Activated CD8-positive, alpha-beta memory T cell treated with anti-CD3 and anti-CD28 coated beads for 4 hours (primary cell): Measurements from ENCODE around the gene C6orf62.
"Not testable (repeated sequence)": the region's sequence is repeated elsewhere in the genome, so short reads cannot be mapped to it uniquely, and the experiment has no call there.

Experiments used
- DNase-seq, 2 donors: peaks; one replicate each; pipeline ENCODE4 v3.0.0-alpha.2; 2020; ENCODE audit warnings: low read depth in 2 of 2

Gene C6orf62

DNA sequence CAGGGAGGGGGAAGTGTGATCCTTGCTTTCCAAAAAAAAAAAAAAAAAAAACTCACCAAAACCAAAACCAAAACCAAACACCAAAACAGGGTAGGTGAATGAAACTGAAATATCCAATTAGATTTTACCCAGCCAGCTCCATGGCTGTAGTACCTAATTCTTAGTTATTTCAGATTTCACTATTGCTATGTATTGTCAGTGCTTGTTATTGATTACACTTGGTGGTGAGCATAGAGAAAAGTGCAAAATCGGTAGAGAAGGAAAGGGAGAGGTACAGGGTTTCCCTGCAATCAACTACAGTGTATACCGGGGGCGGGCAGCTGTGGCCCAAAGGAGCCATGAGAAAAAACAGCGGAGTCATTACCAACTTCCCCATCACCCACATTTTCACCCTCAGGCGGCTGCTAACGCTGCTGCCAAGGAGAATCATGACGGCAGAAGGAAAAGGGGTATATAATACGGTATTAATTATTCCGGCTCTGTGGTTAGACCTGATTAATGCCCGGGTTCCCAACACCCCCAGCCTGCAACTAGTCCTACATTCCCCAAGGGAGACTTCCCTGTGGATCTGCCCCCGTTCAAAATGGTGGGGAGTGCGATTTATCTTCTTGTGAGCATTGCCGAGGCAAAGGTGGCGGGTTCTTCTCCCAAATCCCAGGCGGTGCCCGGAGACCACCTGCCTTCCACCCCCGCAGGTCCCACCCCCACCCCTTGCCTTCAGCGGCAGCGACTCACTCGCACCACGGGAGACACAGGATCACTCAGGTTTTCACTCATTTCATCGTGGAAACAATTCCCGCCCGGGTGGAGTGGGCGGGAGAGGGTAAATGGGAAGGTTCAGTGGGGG, at the start of gene C6orf62:
Gene C6orf62 (minus strand): TSS at position 30 of the 847 bp plus-strand sequence. CDS start 486 bp downstream, outside the sequence.
- peak; percentile 13 to 19 for DNase-seq

DNA sequence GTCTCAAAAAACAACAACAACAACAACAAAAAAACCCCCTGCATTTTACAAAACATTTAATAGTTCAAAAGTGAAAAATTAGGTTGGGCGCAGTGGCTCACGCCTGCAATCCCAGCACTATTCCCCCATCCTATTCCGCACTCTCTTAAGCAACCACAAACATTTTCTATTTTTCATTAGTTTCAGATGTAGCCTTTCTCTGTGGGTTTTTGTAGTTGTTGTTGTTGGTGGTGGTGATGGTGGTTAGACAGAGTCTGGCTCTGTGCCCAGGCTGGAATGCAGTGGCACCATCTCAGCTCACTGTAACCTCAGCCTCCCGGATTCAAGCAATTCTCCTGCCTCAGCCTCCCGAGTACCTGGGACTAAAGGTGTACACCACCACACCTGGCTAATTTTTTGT, 49.4 kb upstream of the C6orf62 start:
- DNase-seq, result no peak

DNA sequence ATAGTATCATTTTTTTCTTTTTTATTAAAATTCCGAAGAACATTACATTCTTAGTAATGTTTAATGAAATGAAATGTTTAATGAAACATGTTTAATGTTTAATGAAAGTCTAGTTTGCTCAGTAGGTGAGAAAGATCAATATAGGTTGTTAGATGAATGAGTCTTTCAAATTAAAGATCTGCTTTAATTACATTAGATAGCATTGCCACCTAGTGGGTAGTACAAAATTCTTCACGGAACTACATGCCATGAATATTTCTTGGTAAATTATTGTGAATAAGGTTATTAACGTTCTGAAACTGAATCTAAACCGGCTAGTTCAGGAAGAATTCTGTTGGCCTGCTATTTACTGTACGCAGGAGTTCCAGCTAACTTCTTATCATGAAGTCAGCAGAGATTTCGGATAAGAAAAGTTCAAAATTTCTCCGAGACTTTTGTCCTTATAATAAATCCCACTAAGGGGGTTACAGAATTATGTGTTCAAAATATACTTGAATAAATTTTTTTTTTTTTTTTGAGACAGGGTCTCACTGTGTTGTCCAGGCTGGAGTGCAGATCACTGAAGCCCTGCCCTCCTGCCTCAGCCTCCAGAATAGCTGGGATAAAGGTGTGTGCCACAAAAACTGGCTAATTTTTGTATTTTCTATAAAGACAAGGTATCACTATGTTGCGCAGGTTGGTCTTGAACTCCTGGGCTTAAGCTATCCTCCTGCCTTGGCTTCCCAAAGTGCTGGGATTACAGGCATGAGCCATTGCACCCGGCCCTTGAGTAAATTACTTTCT, 47.9 kb upstream of the C6orf62 start:
- DNase-seq, result no peak

DNA sequence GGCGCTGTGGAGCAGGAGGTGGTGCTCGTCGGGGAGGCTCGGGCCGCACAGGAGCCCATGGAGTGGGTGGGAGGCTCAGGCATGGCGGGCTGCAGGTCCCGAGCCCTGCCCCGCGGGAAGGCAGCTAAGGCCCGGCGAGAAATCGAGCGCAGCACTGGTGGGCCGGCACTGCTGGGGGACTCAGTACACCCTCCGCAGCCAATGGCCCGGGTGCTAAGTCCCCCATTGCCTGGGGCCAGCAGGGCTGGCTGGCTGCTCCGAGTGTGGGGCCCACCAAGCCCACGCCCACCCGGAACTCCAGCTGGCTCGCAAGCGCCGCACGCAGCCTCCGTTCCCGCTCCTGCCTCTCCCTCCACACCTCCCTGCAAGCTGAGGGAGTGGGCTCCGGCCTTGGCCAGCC, 47.0 kb upstream of the C6orf62 start:
- not testable (repeated sequence) for DNase-seq

DNA sequence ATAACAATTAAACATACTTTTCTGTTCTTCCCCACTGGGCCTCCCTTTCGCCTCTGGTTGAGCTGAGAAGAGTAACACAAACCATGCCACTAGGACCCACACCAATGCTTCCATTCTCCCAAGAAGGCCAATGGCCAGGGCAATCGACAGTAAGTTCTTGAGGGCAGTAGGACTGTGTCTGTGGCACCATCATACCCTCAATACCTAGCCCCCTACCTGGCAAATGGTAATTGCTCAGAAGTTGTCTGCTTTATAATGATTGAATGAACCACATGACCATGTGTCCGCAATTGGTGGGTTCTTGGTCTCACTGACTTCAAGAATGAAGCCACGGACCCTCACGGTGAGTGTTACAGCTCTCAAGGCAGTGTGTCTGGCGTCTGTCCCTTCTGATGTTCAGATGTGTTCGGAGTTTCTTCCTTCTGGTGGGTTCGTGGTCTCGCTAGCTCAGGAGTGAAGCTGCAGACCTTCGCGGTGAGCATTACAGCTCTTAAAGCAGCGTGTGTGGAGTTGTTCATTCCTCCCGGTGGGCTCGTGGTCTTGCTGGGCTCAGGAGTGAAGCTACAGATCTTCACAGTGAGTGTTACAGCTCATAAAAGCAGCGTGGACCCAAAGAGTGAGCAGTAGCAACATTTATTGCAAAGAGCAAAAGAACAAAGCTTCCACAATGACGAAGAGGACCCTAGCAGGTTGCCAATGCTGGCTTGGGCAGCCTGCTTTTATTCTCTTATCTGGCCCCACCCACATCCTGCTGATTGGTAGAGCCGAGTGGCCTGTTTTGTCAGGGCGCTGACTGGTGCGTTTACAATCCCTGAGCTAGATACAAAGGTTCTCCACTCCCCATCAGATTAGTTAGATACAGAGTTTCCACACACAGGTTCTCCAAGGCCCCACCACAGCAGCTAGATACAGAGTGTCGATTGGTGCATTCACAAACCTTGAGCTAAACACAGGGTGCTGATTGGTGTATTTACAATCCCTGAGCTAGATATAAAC, 46.2 kb upstream of the C6orf62 start:
- not testable (repeated sequence) for DNase-seq

DNA sequence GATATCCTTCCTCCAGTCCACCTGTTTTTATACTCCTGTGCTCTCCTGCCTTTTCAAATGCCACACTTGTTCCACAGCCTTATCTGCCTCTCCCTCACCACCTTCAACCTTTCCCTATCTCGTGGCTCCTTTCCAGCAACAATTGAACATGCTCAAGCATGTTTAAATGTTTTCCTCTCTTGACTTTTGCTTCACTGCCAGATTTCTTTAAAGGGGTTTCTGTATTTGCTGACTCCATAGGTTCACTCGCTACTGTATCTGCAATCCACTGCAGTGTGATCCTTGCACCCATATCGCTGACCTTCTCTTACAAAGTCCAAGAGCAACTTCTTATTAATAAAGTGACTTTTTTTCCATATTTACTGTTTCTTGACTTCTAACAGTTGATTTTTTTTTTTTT, 44.6 kb upstream of the C6orf62 start:
- DNase-seq, result no peak

DNA sequence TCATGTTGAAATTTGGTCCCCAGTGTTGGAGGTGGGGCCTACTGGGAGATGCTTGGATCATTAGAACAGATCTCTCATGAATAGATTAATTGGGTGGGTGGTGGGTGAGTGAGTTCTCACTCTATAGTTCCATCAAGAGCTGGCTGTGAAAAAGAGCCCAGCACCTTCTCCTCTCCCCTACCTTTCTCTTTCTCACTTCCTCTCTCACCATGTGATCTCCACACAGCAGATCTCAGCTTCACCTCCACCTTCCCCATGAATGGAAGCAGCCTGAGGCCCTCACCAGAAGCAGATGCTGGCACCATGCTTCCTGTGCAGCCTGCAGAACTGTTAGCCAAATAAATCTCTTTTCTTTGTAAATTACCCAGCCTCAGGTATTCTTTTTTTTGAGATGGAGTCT, 42.9 kb upstream of the C6orf62 start:
- no peak for DNase-seq

DNA sequence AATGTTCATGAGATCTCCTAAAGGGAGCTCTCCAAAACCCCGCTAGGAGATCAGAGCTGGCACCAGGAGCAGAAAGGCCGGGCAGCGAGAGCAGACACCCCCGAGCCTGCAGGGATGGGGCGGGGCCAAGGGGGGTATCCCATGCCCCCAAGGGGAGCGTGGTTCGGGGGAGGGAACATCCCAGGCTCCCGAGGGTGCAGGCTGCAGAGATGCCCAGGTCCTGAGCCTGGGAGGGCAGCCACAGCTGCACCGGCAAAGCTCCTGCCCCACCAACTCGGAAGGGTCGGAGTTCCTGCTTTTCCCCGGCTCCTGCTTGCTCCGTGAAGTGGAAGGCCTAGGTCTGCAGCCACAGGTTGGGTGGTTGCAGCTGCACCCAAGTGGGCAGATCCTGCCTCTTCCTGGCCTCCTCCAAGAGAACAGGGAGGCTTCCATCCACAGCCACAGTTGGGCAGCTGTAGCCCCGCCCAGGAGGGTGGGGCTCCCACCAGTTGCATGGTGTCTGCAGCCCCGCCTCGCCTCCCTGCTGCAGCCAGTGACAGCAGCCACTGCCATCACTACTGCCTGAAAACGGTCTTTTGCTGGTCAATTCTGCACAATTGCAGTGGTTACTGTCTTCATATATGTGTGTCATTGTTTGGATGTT, 42.4 kb upstream of the C6orf62 start:
- DNase-seq, result no peak

DNA sequence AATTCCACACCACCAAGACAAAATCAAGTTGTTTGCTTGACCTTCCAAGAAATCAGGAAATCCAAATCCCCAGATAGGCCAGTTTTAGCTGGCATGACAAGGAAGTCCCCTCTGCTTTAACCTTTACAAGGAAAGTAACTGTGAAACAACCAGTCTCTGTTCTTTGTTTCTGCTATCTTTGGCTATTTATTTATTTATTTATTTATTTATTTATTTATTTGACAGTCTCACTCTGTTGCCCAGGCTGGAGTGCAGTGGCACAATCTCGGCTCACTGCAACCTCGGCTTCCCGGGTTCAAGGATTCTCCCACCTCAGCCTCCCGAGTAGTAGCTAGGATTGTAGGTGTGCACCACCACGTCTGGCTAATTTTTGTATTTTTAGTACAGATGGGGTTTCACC, 41.3 kb upstream of the C6orf62 start:
- DNase-seq, result no peak

DNA sequence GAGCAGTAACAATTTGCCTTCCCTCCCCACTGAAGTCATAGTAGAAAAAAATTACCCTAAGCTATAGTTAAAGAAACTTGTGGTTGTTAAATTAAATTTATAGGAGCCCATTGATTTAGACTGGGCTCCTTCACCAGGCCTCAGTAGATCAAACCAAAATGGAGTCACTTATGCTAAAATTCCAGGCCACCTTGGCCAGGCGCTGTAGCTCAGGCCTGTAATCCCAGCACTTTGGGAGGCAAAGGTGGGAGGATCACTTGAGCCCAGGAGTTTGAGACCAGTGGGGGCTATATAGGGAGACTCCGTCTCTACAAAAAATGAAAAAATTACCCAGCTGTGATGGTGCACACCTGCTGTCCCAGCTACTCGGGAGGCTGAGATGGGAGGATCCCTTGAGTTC, 40.8 kb upstream of the C6orf62 start:
- DNase-seq, result no peak

DNA sequence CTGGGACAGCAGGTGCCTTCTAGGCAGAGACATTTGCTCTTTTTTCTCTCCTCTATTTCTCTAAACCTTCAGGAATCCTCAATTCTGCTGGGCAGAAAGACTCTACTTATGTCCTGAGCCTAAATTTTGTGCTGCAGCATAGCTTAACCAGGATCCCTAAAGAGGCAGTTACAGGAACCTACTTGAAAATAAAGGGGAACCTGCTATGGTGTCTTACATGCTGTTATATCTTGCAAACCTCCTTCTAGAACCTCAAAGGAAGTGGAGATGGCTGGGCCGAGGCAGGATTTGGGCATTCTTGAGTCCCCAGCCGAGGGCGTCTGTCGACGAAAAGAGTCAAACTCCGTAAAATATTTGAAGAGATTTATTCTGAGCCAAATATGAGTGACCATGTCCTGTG, 38.7 kb upstream of the C6orf62 start:
- no peak for DNase-seq

DNA sequence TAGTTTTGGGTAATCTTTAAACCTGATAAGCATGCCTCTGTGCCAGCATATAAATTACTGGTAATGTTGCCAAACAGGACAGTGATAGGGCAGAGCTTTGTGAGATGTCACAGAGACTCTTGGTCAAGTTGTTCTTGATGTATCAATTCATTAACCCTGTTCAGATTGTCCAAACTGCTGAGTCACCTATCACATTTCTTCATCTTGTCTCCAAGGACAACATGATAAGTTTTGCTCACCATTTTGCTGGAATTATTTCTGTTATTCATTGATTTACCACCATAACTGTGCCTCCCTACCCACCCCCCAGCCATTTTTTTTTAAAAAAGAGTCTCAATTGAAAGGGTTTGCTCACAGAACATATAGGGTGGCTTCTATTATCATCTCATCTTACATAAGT, 36.3 kb upstream of the C6orf62 start:
- no peak for DNase-seq

DNA sequence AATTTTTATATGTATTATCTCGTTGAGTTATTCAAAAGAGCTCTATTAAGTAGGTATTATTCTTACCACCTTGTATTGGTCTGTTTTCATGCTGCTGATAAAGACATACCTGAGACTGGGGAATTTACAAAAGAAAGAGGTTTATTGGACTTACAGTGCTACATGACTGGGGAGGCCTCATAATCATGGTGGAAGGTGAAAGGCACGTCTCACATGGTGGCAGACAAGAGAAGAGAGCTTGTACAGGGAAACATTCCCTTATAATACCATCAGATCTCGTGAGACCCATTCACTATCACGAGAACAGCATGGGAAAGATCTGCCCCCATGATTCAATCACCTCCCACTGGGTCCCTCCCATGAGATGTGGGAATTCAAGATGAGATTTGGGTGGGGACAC, 35.4 kb upstream of the C6orf62 start:
- DNase-seq, result not testable (repeated sequence)

DNA sequence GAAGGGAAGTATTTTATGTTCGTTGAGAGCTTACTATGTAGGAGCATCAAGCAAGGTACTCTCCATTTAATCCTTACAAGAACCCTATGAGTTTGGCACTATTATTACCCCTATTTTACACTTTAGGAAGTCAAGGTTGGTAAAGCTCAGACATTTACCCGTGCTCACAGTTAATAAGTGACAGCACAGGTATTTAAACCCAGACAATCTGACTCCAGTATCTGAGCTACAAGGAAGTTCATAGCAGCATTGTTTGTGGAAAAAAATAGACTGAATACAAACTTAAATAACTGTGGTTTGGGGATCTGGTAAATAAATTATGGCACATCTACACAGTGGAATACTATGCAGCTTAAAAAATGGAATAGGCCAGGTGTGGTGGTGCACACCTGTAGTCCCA, 34.6 kb upstream of the C6orf62 start:
- DNase-seq, result no peak

DNA sequence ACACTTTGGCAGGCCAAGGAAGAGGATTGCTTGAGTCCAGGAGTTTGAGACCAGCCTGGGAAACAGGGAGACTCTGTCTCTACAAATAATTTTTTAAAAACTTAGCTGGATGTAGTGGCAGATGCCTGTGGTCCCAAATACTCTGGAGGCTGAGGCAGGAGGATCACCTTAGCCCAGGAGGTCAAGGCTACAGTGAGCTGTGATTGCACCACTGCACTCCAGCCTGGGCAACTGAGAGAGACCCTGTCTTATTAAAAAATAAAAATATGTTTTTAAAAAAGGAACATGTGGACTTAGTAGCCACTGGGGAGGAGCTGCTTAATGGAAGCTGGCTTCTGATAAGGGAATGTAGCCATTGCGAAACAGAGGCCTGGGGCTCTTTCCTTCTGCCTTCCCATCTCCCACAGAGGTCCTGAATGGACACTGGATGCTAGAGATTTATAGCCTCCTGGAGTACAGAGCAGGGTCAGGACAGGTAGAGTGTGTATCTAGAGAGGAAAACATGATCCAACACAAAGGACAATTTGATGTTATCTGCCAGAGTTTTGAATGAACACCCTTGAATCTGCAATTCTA, 34.1 kb upstream of the C6orf62 start:
- no peak for DNase-seq

DNA sequence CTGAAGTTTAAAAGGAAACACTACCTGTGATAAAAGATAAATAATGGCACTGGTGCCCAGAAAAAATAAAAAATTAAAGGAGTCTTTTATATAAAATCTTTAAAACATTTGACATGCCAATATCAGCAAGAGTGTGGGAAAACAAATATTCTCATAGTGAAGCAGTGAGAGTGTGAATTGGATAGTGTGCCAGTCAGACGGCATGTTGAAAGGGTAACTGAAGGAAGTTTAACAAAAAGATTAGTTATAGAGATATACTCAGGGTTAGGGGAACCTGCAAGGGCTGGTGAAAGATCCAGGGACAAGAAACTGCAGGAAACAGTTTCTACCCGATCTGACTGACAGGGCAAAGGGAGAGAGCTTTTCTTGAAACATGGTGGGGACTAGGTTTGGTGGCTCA, 33.5 kb upstream of the C6orf62 start:
- no peak for DNase-seq

DNA sequence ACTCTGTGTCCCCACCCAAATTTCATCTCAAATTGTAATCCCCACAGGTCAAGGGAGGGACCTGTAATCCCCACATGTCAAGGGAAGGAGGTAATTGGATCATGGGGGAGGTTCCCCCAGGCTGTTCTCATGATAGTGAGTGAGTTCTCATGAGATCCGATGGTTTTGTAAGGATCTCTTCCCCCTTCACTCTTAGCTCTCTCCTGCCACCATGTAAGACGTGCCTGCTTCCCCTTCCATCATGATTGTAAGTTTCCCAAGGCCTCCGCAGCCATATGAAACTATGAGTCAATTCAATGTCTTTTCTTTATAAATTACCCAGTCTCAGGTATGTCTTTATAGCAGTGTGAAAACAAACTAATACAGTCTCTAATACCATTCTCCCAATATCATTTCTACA, 31.9 kb upstream of the C6orf62 start:
- DNase-seq, result not testable (repeated sequence)

DNA sequence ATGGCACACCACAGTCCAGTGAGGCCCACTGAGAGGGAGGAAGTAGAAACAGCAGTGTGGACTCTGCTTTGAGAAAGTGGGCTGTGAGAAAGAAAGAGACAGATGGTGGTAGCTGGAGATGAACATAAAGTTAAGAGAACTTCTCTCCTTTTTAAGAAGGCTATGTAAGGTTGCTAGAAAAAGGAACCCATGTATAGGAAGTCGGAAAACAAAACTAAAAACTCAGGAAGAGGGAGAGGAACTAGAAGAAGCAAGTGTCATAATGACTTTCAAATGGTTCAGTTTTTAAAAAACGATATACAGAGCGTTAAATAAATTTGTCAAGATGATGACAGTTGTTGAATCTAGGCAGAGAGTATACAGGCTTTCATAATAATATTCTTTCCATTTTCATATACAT, 30.3 kb upstream of the C6orf62 start:
- no peak for DNase-seq

DNA sequence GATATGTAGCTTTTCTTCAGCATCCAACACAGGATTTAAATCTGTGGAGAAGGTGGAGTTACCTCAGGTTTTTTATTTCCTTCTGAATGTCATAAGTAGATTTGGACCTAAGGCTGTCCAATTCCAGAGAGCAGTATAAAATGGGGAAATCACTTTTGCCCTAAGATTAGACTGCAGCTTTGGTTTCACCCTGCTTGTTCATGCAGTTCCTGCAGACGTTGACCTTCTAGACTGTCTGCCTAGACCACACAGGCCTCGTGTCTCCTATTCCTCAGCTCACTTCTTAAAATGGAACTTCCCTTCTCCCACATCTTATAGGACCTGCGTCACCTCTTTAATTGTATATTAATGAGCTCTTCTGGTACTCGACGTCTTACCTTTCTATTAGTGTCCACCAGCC, 26.0 kb upstream of the C6orf62 start:
- no peak for DNase-seq

DNA sequence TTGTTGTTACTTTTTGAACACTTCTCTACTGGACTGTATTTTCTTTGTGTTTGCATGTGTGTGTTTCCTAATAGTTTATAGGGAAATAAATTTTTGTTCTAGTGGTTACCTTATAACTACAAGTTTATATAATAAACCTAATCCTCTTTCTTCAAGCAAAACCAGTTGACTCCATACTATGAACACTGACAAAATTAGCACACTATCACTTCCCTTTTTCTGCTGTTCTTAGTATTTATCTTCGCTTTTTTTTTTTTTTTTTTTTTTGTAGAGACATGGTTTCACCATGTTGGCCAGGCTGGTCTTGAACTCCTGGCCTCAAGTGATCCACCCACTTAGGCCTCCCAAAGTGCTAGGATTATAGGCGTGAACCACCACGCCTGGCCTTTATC, 25.0 kb upstream of the C6orf62 start:
- DNase-seq, result no peak
